ENCODE data around the gene FUZ.

DNA sequence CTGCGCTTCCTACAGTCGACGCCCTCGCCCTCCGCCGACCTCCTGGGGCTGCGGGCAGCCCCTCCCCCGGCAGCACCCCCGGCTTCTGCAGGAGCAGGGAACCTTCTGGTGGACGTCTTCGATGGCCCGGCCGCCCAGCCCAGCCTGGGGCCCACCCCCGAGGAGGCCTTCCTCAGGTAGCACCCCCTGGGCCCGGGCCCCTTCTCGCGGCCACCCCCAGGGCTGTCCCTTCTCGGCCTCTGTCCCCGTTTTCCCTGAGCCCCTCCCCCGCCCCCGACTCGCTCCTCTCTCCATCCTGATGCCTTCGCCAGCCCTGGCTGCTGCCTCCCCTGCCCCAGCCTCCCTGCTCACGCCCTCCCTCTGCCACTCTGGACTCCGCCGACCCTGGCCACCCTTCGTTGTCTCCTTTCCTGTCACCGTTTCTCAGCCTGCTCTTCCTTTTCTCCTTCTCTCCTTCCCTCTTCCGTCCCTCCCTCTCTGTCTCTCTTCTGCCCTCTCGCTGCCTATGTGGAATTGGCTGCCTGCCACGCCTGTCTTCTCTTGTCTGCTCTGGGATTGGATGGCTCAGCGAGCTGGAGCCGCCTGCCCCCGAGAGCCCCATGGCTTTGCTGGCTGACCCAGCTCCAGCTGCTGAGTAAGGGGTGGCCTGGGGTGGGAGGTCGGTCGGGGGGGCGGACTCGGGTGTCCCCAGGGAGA is 11.0 kb downstream of the FUZ start:
- TF ChIP-seq, protein P1, sequence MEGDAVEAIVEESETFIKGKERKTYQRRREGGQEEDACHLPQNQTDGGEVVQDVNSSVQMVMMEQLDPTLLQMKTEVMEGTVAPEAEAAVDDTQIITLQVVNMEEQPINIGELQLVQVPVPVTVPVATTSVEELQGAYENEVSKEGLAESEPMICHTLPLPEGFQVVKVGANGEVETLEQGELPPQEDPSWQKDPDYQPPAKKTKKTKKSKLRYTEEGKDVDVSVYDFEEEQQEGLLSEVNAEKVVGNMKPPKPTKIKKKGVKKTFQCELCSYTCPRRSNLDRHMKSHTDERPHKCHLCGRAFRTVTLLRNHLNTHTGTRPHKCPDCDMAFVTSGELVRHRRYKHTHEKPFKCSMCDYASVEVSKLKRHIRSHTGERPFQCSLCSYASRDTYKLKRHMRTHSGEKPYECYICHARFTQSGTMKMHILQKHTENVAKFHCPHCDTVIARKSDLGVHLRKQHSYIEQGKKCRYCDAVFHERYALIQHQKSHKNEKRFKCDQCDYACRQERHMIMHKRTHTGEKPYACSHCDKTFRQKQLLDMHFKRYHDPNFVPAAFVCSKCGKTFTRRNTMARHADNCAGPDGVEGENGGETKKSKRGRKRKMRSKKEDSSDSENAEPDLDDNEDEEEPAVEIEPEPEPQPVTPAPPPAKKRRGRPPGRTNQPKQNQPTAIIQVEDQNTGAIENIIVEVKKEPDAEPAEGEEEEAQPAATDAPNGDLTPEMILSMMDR (IDR thresholded peaks at IDR 0.05), result peak in 3 of 4 experiments; percentile 7 to 36 (median 33)
- no peak for TF ChIP-seq POLR2A (IDR thresholded peaks at IDR 0.05)
- no peak for TF ChIP-seq EP300 (IDR thresholded peaks at IDR 0.05)

Measured in sigmoid colon (tissue), 4 donors.